ENCODE data around the gene INTS1.

INTS1 gene

GRCh38 chr7:1454542-1454941 lies 49.6 kb downstream of the INTS1 start:
- Histone ChIP-seq H3K4me3 (ENCODE audit: low read length) (no peak overlapping the region), H3K4me1 (ENCODE audit: control insufficient read depth, low read length) (peaks cover 17% of the 10 kb centered on the region), H3K27ac (ENCODE audit: low read depth, low read length) (no peak overlapping the region), H3F3A (ENCODE audit: control insufficient read depth, insufficient read depth) (no peaks in the 10 kb centered on the region), H3K9me2 (replicated peaks; ENCODE audit: control insufficient read depth, low read length) (no peaks in the 10 kb centered on the region), H4K20me1 (ENCODE audit: control insufficient read depth, insufficient read depth, low read depth, low read length) (no peaks in the 10 kb centered on the region), H3K36me3 (ENCODE audit: control insufficient read depth, low read length) (no peaks in the 10 kb centered on the region), H3K4me2 (ENCODE audit: low read length) (no peak overlapping the region), H3K79me2 (ENCODE audit: control insufficient read depth, low read length) (no peaks in the 10 kb centered on the region), H3K27me3 (ENCODE audit: control insufficient read depth, low read length) (peaks cover 5% of the 10 kb centered on the region; the same call in 1 of the 2 replicates), H3K9me3 (ENCODE audit: control insufficient read depth, insufficient read depth, low read length) (no peaks in the 10 kb centered on the region)
- no peak for TF ChIP-seq CTCF (IDR thresholded peaks at IDR 0.05; ENCODE audit: low read depth, low read length, poor library complexity, severe bottlenecking)
- TF ChIP-seq EZH2phosphoT487 (IDR thresholded peaks at IDR 0.05; ENCODE audit: borderline replicate concordance, low read length) = no peak

- Histone ChIP-seq H3K79me2 (ENCODE audit: control insufficient read depth, low read length) (no peaks in the 10 kb centered on the region), H3K27me3 (ENCODE audit: control insufficient read depth, low read length) (peaks cover 4% of the 10 kb centered on the region; the same call in 1 of the 2 replicates), H3K9me2 (replicated peaks; ENCODE audit: control insufficient read depth, low read length) (no peaks in the 10 kb centered on the region), H3K4me2 (ENCODE audit: low read length) (no peak overlapping the region), H3K27ac (ENCODE audit: low read depth, low read length) (no peak overlapping the region), H4K20me1 (ENCODE audit: control insufficient read depth, insufficient read depth, low read depth, low read length) (no peaks in the 10 kb centered on the region), H3K36me3 (ENCODE audit: control insufficient read depth, low read length) (no peaks in the 10 kb centered on the region), H3F3A (ENCODE audit: control insufficient read depth, insufficient read depth) (no peaks in the 10 kb centered on the region), H3K9me3 (ENCODE audit: control insufficient read depth, insufficient read depth, low read length) (no peaks in the 10 kb centered on the region), H3K4me1 (ENCODE audit: control insufficient read depth, low read length) (peaks cover 9% of the 10 kb centered on the region), H3K4me3 (ENCODE audit: low read length) (no peak overlapping the region)
- TF ChIP-seq EZH2phosphoT487 (IDR thresholded peaks at IDR 0.05; ENCODE audit: borderline replicate concordance, low read length) = no peak
- TF ChIP-seq CTCF (IDR thresholded peaks at IDR 0.05; ENCODE audit: low read depth, low read length, poor library complexity, severe bottlenecking) = no peak
Measured at GRCh38 chr7:1452205-1452604, 52.0 kb downstream of the INTS1 start.

GRCh38 chr7:1450987-1451386 lies 53.2 kb downstream of the INTS1 start:
- Histone ChIP-seq H3K9me3 (ENCODE audit: control insufficient read depth, insufficient read depth, low read length) (no peaks in the 10 kb centered on the region), H3K27me3 (ENCODE audit: control insufficient read depth, low read length) (0 out of 2 replicates have a peak, but pooled peaks cover 2% of the 10 kb centered on the region), H3K36me3 (ENCODE audit: control insufficient read depth, low read length) (no peaks in the 10 kb centered on the region), H3K79me2 (ENCODE audit: control insufficient read depth, low read length) (no peaks in the 10 kb centered on the region), H3K4me2 (ENCODE audit: low read length) (no peak overlapping the region), H3K27ac (ENCODE audit: low read depth, low read length) (no peak overlapping the region), H3K4me1 (ENCODE audit: control insufficient read depth, low read length) (peaks cover 8% of the 10 kb centered on the region), H4K20me1 (ENCODE audit: control insufficient read depth, insufficient read depth, low read depth, low read length) (no peaks in the 10 kb centered on the region), H3K4me3 (ENCODE audit: low read length) (no peak overlapping the region), H3K9me2 (replicated peaks; ENCODE audit: control insufficient read depth, low read length) (no peaks in the 10 kb centered on the region), H3F3A (ENCODE audit: control insufficient read depth, insufficient read depth) (no peaks in the 10 kb centered on the region)
- TF ChIP-seq CTCF (IDR thresholded peaks at IDR 0.05; ENCODE audit: low read depth, low read length, poor library complexity, severe bottlenecking) (no peak), EZH2phosphoT487 (IDR thresholded peaks at IDR 0.05; ENCODE audit: borderline replicate concordance, low read length) (no peak)
